ENCODE measurements around the gene PPP4R1.

DNA sequence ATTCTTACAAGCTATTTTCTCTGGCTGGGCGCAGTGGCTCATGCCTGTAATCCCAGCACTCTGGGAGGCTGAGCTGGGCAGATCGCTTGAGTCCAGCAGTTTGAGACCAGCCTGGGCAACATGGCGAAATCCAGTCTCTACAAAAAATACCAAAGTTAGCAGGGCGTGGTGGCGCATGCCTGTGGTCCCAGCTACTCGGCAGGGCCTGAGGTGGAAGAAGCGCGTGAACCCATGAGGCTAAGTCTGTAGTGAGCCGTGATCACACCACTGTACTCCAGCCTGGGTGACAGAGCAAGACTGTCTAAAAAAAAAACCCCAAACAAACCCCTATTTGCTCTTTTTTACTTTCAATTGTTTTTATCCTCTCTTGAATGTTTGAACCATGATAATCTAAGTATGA lies 37.0 kb downstream of the PPP4R1 start:
- TF ChIP-seq POLR2A (IDR thresholded peaks at IDR 0.05; ENCODE audit: low read depth, low read length) (no peak), TAF1 (IDR thresholded peaks at IDR 0.05; ENCODE audit: borderline replicate concordance, low read depth, low read length) (no peak), POLR2AphosphoS5 (IDR thresholded peaks at IDR 0.05; ENCODE audit: low read depth, low read length) (no peak)
